PC-9 (cell line): ENCODE measurements around the gene CDK6.

Experiments
- EZH2 ChIP-seq: fragments of 200-600 bp; sonication (generic); IDR thresholded peaks from 2 replicates; pipeline ENCODE4 v1.8.0; 2017; ENCODE audit warnings: antibody characterized with exemption, low read depth
- TF ChIP-seq, protein P1 (sequence below): fragments of 200-600 bp; sonication (generic); conservative IDR thresholded peaks from 2 replicates; pipeline ENCODE4 v1.6.1; 2017; ENCODE audit warnings: mixed run types, antibody characterized with exemption, mild to moderate bottlenecking, moderate library complexity

DNA sequence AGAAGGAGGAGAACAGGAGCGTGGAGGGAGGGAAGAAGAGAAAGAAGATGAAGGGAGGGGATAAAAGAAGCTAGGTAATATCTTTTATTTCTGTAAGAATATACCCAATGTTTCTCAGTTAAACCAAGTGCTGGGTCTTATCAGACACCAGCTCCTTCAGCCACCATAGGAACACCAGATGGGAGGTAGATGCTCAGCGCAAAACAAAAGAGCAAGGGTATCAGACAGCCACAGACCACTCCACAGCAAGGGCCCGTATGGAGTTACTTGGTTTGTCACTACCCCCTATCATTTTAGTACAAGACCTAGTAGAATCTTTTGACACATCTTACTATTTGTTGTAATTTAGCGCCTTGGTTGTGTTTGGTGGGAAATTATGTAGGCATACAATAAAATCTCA, 180.3 kb downstream of the CDK6 start:
- TF ChIP-seq, protein P1, sequence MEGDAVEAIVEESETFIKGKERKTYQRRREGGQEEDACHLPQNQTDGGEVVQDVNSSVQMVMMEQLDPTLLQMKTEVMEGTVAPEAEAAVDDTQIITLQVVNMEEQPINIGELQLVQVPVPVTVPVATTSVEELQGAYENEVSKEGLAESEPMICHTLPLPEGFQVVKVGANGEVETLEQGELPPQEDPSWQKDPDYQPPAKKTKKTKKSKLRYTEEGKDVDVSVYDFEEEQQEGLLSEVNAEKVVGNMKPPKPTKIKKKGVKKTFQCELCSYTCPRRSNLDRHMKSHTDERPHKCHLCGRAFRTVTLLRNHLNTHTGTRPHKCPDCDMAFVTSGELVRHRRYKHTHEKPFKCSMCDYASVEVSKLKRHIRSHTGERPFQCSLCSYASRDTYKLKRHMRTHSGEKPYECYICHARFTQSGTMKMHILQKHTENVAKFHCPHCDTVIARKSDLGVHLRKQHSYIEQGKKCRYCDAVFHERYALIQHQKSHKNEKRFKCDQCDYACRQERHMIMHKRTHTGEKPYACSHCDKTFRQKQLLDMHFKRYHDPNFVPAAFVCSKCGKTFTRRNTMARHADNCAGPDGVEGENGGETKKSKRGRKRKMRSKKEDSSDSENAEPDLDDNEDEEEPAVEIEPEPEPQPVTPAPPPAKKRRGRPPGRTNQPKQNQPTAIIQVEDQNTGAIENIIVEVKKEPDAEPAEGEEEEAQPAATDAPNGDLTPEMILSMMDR: no peak
- TF ChIP-seq EZH2: no peak
